Measurements from ENCODE around the gene MYMK. TPM values are rescaled to one million over a fixed set of nuclear protein-coding genes. Genes with fewer than 3 reads are reported as not detected.

The MYMK gene
- total RNA-seq, 4 donors from 2014 or later, result not detected

DNA sequence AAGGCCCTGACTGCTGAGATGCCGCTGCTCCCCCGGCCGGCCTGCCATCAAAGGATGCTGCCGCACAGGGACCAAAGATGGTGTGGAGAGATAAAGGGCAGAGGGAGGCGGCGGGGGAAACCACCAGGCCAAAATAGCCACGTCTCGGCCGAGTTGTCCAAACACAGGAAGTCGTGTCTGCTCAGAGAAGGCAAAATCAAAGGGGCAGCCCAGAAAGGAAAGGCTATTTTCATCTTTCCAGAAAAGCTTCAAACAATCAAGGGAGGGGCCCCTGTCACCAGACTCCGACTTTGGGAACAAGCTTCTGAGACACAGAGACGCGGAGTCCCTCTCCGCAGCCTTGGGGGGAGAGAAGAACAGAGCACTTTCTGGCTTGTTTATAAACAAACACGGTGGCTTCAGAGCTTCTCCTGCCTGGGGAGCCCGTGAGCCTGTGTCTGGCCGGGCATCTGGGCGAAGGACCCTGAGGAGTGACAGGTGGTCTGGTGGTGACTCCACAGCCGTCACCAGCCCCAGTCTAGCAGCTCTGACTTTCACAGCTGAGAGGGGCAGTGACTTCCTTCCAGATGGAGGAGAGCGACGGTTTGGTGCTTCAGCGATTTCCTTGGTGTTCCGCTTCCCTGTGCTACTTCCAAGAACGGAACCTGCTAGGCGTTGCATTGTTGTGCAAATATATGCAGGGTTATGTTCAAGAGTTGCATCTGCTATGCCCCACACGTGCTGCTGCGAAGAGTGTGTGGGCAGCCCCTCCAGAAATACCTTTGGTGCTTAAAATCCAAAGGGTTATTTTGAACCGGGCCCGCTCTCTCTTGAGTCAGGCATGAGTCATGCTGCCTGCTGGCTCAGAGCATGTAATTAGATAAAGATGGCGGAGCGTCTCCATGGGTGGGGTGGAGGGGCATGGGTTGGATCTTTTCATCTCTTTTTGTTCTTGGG is 33.7 kb upstream of the MYMK start:
- H3K4me3 ChIP-seq, result no peak overlapping the region
- intact Hi-C loops (cut with DNase I; ENCODE audit: low total_unique reads), result no loop called here

DNA sequence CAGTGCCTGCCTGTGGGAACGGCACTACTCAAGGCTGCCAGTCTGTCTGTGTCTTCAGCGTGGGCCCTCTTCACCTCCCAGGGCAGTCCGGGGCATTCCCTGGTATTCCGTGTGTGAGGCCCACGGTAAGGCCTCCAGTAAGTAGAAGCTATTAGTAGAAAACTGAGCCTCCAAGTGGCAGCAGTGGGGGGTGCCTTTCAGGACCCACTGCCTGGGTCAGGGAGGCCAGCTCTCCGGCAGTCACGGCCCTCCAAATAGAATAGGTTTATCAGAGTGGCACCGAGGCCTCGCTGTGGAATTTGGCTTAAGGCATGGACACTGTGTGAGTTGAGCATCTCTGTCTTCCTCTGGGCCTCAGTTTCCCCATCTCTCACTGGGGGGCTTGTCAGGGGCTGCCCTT is 32.8 kb upstream of the MYMK start:
- Histone ChIP-seq H3K9me3 (no peaks in the 10 kb centered on the region), H3K4me1 (no peaks in the 10 kb centered on the region), H3K4me3 (no peak overlapping the region), H3K36me3 (no peaks in the 10 kb centered on the region), H3K27ac (peak overlapping the region in 1 of 2 donors; percentile 57), H3K27me3 (no peaks in the 10 kb centered on the region)
- no peak for TF ChIP-seq POLR2A (IDR thresholded peaks at IDR 0.05)
- TF ChIP-seq, protein P1, sequence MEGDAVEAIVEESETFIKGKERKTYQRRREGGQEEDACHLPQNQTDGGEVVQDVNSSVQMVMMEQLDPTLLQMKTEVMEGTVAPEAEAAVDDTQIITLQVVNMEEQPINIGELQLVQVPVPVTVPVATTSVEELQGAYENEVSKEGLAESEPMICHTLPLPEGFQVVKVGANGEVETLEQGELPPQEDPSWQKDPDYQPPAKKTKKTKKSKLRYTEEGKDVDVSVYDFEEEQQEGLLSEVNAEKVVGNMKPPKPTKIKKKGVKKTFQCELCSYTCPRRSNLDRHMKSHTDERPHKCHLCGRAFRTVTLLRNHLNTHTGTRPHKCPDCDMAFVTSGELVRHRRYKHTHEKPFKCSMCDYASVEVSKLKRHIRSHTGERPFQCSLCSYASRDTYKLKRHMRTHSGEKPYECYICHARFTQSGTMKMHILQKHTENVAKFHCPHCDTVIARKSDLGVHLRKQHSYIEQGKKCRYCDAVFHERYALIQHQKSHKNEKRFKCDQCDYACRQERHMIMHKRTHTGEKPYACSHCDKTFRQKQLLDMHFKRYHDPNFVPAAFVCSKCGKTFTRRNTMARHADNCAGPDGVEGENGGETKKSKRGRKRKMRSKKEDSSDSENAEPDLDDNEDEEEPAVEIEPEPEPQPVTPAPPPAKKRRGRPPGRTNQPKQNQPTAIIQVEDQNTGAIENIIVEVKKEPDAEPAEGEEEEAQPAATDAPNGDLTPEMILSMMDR (IDR thresholded peaks at IDR 0.05), result no peak
- intact Hi-C loops (cut with DNase I; ENCODE audit: low total_unique reads), result no loop called here
- no peak for DNase-seq

More for the DNA sequence above, 33.7 kb upstream of the MYMK start:
- Histone ChIP-seq H3K27ac (peak overlapping the region; percentile 30 to 57), H3K27me3 (no peaks in the 10 kb centered on the region), H3K9me3 (no peaks in the 10 kb centered on the region), H3K36me3 (no peaks in the 10 kb centered on the region), H3K4me1 (peaks cover 0 to 6% of the 10 kb centered on the region in 2 donors)
- TF ChIP-seq POLR2A (IDR thresholded peaks at IDR 0.05), result no peak
- TF ChIP-seq, protein P1 (IDR thresholded peaks at IDR 0.05), result no peak
- peak in 1 of 2 donors; percentile 34 for DNase-seq

DNA sequence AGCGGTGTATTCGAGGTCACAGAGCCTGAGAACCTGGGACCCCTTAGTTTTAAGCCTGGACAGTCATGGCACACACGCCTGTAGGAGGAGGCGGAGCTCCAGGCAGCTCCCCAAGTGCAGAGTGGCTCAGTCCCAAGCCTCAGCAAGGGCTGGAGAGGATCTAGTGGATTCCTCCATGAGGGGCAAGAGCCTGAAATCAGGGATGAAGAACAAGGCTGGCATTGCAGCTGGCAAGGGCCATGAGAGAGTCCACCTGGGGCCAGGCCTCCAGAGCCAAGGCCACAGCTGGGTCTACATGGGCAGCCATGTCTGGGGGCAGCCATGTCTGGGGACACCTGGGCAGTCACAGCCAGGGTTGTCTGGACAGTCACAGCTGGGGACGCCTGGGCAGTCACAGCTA is 31.6 kb upstream of the MYMK start:
- Histone ChIP-seq H3K4me3 (no peak overlapping the region), H3K4me1 (no peaks in the 10 kb centered on the region), H3K9me3 (no peaks in the 10 kb centered on the region), H3K27me3 (no peaks in the 10 kb centered on the region), H3K36me3 (no peaks in the 10 kb centered on the region), H3K27ac (no peak overlapping the region)
- TF ChIP-seq, protein P1 (IDR thresholded peaks at IDR 0.05), result no peak
- TF ChIP-seq POLR2A (IDR thresholded peaks at IDR 0.05), result no peak
- no peak for DNase-seq
- intact Hi-C loops (cut with DNase I; ENCODE audit: low total_unique reads), result no loop called here

DNA sequence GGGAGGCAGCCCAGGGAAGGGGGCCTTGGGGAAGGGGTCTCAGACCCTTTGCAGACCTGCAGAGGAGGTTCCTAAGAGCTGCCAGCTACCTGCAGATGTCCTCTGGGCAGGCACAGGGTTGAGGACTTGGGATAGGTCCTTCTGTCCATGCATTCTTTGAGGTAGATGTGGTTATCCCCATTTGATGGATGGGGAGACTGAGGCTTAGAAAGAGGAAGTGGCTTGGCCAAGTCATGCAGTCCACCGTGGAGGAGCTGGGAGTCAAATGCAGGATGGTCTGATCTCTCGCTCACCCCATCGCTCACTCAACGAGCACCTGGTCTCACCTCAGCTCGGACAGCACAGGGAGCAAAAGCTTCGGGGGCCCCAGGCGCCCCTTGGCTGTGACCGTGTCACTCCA is 30.0 kb upstream of the MYMK start:
- intact Hi-C loops (cut with DNase I; ENCODE audit: low total_unique reads), result no loop called here
- TF ChIP-seq POLR2A (IDR thresholded peaks at IDR 0.05), result no peak
- TF ChIP-seq, protein P1 (IDR thresholded peaks at IDR 0.05), result no peak
- no peaks in the 10 kb centered on the region for H3K36me3 ChIP-seq
- H3K4me1 ChIP-seq, result no peaks in the 10 kb centered on the region
- no peaks in the 10 kb centered on the region for H3K9me3 ChIP-seq
- no peaks in the 10 kb centered on the region for H3K27me3 ChIP-seq
- H3K27ac ChIP-seq, result no peak overlapping the region
- no peak for DNase-seq
- H3K4me3 ChIP-seq, result no peak overlapping the region

DNA sequence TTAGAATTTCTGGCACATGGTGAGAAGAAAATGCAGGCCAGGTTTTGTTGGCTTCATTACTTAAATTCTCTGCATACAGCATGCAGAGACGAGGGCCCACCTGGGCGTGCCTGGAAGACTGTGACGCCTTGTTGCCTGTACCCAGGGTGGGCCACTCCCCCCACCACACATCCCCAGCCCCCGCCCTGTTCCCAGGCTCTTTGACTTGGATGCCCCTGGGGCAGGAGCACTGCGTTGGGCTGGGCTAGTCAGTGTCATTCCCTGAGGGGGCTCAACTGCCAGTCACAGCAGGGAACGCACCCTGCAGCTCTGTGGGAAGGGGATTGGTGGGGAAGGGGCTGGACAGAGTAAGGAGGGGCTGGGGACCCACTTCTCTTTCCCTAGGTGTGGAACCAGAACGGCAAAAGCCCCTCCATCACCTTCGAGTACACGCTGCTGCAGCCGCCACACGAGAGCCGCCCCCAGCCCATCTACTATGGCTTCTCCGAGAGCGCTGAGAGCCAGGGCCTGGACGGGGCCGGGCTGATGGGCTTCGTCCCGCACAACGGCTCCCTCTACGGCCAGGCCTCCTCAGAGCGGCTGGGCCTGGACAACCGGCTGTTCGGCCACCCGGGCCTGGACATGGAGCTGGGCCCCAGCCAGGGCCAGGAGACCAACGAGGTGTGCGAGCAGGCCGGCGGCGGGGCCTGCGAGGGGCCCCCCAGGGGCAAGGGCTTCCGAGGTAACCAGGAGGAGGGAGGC is 29.4 kb upstream of the MYMK start:
- Histone ChIP-seq H3K27ac (no peak overlapping the region), H3K36me3 (no peaks in the 10 kb centered on the region), H3K9me3 (no peaks in the 10 kb centered on the region), H3K4me1 (no peaks in the 10 kb centered on the region), H3K4me3 (no peak overlapping the region), H3K27me3 (no peaks in the 10 kb centered on the region)
- intact Hi-C loops (cut with DNase I; ENCODE audit: low total_unique reads), result no loop called here
- DNase-seq, result no peak
- no peak for TF ChIP-seq POLR2A (IDR thresholded peaks at IDR 0.05)
- TF ChIP-seq, protein P1 (IDR thresholded peaks at IDR 0.05), result no peak

Data from uterus (tissue), 4 donors.